ENCODE results near the gene CREB1.
A peak's percentile ranks its signal among the peaks of the same experiment; 100 is the strongest.

Gene CREB1

GRCh38 chr2:207530160-207531031 lies 634 bp downstream of the CREB1 start:
- peaks cover 3% of the 10 kb centered on the region; the same call in 1 of the 2 replicates for H3K4me1 ChIP-seq (ENCODE audit: control insufficient read depth, insufficient read depth, low read length)
- peak overlapping the region; percentile 96 for H3K4me3 ChIP-seq (ENCODE audit: low read depth, low read length)
- no peaks in the 10 kb centered on the region; a peak in 1 of 3 replicates for H3K36me3 ChIP-seq (ENCODE audit: control insufficient read depth in 2 of 2, insufficient read depth in 1 of 2, low read length in 2 of 2)
- H3K27ac ChIP-seq (ENCODE audit: extremely low read depth, low read depth, low read length), result peak overlapping the region; percentile 95
- no peaks in the 10 kb centered on the region for H3K9me3 ChIP-seq (ENCODE audit: control insufficient read depth, insufficient read depth, low read depth, low read length)
- POLR2A ChIA-PET, result interaction anchor here (0.6 to 2.2 kb wide), 20 partner anchors 9 to 495 kb away, joined by 3 to 22 read pairs (median 3); partner anchors contain the start of genes CCNYL1, METTL21A and PLEKHM3
- CTCF ChIA-PET, result interaction anchor here (0.6 to 1.0 kb wide), 7 partner anchors 14 to 510 kb away, joined by 3 to 4 read pairs (median 3); no protein-coding TSS in a partner anchor
- TF ChIP-seq, protein P1, sequence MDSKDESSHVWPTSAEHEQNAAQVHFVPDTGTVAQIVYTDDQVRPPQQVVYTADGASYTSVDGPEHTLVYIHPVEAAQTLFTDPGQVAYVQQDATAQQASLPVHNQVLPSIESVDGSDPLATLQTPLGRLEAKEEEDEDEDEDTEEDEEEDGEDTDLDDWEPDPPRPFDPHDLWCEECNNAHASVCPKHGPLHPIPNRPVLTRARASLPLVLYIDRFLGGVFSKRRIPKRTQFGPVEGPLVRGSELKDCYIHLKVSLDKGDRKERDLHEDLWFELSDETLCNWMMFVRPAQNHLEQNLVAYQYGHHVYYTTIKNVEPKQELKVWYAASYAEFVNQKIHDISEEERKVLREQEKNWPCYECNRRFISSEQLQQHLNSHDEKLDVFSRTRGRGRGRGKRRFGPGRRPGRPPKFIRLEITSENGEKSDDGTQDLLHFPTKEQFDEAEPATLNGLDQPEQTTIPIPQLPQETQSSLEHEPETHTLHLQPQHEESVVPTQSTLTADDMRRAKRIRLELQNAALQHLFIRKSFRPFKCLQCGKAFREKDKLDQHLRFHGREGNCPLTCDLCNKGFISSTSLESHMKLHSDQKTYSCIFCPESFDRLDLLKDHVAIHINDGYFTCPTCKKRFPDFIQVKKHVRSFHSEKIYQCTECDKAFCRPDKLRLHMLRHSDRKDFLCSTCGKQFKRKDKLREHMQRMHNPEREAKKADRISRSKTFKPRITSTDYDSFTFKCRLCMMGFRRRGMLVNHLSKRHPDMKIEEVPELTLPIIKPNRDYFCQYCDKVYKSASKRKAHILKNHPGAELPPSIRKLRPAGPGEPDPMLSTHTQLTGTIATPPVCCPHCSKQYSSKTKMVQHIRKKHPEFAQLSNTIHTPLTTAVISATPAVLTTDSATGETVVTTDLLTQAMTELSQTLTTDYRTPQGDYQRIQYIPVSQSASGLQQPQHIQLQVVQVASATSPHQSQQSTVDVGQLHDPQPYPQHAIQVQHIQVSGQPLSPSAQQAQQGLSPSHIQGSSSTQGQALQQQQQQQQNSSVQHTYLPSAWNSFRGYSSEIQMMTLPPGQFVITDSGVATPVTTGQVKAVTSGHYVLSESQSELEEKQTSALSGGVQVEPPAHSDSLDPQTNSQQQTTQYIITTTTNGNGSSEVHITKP (tag by site-specific recombination; IDR thresholded peaks at IDR 0.05), result peak; percentile 68
- TF ChIP-seq SCRT1 (tag by site-specific recombination; IDR thresholded peaks at IDR 0.05; ENCODE audit: borderline replicate concordance) (no peak), KLF10 (tag by site-specific recombination; IDR thresholded peaks at IDR 0.05) (0 out of 2 replicates have a peak, but pooled peaks have one; percentile 16), ATF2 (tag by site-specific recombination; IDR thresholded peaks at IDR 0.05; ENCODE audit: low read depth) (no peak), ZNF777 (tag by site-specific recombination; IDR thresholded peaks at IDR 0.05; ENCODE audit: borderline replicate concordance) (no peak), YY1 (tag by site-specific recombination; IDR thresholded peaks at IDR 0.05) (peak; percentile 63; the same call in 1 of the 2 replicates), ZNF184 (tag by site-specific recombination; IDR thresholded peaks at IDR 0.05) (no peak), ZFP37 (tag by site-specific recombination; IDR thresholded peaks at IDR 0.05) (no peak; the same call in 1 of the 2 replicates), MEIS1 (CRISPR knock-in tag; IDR thresholded peaks at IDR 0.05; ENCODE audit: borderline replicate concordance) (no peak), ZNF768 (tag by site-specific recombination; IDR thresholded peaks at IDR 0.05) (no peak), ZFP69B (tag by site-specific recombination; IDR thresholded peaks at IDR 0.05) (no peak), ZNF138 (tag by site-specific recombination; IDR thresholded peaks at IDR 0.05; ENCODE audit: borderline replicate concordance) (no peak), ZNF600 (tag by site-specific recombination; IDR thresholded peaks at IDR 0.05) (peak; percentile 56; the same call in 1 of the 2 replicates), ZNF37A (tag by site-specific recombination; IDR thresholded peaks at IDR 0.05) (no peak), ZNF214 (tag by site-specific recombination; IDR thresholded peaks at IDR 0.05; ENCODE audit: borderline replicate concordance) (no peak), ZNF354C (tag by site-specific recombination; IDR thresholded peaks at IDR 0.05; ENCODE audit: borderline replicate concordance, low read depth) (no peak), ZNF518A (tag by site-specific recombination; conservative IDR thresholded peaks at IDR 0.05; ENCODE audit: low read depth) (no peak), ZNF530 (tag by site-specific recombination; IDR thresholded peaks at IDR 0.05; ENCODE audit: low read depth) (no peak), ZNF560 (tag by site-specific recombination; IDR thresholded peaks at IDR 0.05; ENCODE audit: borderline replicate concordance) (no peak), ZNF140 (tag by site-specific recombination; IDR thresholded peaks at IDR 0.05) (no peak), ZNF701 (tag by site-specific recombination; IDR thresholded peaks at IDR 0.05) (peak; percentile 94), YY2 (tag by site-specific recombination; IDR thresholded peaks at IDR 0.05) (peak; percentile 72; the same call in 1 of the 2 replicates), OVOL3 (tag by site-specific recombination; IDR thresholded peaks at IDR 0.05) (no peak), ZBTB1 (tag by site-specific recombination; IDR thresholded peaks at IDR 0.05) (no peak), ZNF514 (tag by site-specific recombination; IDR thresholded peaks at IDR 0.05) (no peak)
- TF ChIP-seq, protein P2, sequence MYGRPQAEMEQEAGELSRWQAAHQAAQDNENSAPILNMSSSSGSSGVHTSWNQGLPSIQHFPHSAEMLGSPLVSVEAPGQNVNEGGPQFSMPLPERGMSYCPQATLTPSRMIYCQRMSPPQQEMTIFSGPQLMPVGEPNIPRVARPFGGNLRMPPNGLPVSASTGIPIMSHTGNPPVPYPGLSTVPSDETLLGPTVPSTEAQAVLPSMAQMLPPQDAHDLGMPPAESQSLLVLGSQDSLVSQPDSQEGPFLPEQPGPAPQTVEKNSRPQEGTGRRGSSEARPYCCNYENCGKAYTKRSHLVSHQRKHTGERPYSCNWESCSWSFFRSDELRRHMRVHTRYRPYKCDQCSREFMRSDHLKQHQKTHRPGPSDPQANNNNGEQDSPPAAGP (tag by site-specific recombination; IDR thresholded peaks at IDR 0.05), result peak; percentile 16; the same call in 1 of the 2 replicates

Data from HEK293 (cell line).